ENCODE results near the gene CCDC121. TPM values are rescaled to one million over a fixed set of nuclear protein-coding genes. Genes with fewer than 3 reads are reported as not detected.

The CCDC121 gene
- total and polyA plus RNA-seq, 9 of the 15 experiments (the other 6 are each of a cell fraction or from before 2014, with no cell fraction given), result 2.2 to 4.7 (median 4.1) TPM

DNA sequence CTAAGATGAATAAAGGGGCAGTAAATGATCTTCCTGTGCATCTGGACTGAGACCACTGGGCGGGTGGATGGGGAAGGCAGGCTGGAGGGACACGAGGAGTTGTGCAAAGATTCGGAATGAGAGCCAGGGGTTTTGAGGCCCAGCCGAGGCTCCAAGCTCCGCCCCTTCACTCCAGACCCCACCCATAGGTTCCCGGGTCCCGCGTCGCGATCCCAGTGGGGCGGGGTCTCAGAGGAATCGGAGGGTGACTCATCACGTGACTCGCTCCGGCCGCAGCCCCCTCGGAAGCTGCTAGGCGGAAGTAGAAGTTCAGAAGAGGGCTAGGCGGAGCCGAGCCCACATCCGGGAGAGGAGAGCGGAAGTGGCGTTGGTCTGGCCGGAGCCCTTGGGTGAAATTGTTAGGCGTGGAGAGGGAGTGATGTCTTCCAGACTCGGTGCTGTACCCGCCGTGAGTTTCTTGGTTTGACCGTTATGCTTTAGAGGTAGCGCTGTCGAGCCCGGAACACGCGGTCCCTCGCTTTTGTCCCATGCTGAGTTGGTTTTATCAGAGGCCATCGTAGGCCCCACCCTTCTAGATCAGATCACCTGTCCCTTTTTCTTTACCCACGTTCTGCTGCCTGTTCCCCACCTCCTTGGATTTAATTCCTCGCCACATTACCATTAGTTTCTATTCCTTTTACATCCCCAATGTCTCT, 46.0 kb downstream of the CCDC121 start, which contains the start of gene ZNF512 (continued):
- TF ChIP-seq, protein P1, sequence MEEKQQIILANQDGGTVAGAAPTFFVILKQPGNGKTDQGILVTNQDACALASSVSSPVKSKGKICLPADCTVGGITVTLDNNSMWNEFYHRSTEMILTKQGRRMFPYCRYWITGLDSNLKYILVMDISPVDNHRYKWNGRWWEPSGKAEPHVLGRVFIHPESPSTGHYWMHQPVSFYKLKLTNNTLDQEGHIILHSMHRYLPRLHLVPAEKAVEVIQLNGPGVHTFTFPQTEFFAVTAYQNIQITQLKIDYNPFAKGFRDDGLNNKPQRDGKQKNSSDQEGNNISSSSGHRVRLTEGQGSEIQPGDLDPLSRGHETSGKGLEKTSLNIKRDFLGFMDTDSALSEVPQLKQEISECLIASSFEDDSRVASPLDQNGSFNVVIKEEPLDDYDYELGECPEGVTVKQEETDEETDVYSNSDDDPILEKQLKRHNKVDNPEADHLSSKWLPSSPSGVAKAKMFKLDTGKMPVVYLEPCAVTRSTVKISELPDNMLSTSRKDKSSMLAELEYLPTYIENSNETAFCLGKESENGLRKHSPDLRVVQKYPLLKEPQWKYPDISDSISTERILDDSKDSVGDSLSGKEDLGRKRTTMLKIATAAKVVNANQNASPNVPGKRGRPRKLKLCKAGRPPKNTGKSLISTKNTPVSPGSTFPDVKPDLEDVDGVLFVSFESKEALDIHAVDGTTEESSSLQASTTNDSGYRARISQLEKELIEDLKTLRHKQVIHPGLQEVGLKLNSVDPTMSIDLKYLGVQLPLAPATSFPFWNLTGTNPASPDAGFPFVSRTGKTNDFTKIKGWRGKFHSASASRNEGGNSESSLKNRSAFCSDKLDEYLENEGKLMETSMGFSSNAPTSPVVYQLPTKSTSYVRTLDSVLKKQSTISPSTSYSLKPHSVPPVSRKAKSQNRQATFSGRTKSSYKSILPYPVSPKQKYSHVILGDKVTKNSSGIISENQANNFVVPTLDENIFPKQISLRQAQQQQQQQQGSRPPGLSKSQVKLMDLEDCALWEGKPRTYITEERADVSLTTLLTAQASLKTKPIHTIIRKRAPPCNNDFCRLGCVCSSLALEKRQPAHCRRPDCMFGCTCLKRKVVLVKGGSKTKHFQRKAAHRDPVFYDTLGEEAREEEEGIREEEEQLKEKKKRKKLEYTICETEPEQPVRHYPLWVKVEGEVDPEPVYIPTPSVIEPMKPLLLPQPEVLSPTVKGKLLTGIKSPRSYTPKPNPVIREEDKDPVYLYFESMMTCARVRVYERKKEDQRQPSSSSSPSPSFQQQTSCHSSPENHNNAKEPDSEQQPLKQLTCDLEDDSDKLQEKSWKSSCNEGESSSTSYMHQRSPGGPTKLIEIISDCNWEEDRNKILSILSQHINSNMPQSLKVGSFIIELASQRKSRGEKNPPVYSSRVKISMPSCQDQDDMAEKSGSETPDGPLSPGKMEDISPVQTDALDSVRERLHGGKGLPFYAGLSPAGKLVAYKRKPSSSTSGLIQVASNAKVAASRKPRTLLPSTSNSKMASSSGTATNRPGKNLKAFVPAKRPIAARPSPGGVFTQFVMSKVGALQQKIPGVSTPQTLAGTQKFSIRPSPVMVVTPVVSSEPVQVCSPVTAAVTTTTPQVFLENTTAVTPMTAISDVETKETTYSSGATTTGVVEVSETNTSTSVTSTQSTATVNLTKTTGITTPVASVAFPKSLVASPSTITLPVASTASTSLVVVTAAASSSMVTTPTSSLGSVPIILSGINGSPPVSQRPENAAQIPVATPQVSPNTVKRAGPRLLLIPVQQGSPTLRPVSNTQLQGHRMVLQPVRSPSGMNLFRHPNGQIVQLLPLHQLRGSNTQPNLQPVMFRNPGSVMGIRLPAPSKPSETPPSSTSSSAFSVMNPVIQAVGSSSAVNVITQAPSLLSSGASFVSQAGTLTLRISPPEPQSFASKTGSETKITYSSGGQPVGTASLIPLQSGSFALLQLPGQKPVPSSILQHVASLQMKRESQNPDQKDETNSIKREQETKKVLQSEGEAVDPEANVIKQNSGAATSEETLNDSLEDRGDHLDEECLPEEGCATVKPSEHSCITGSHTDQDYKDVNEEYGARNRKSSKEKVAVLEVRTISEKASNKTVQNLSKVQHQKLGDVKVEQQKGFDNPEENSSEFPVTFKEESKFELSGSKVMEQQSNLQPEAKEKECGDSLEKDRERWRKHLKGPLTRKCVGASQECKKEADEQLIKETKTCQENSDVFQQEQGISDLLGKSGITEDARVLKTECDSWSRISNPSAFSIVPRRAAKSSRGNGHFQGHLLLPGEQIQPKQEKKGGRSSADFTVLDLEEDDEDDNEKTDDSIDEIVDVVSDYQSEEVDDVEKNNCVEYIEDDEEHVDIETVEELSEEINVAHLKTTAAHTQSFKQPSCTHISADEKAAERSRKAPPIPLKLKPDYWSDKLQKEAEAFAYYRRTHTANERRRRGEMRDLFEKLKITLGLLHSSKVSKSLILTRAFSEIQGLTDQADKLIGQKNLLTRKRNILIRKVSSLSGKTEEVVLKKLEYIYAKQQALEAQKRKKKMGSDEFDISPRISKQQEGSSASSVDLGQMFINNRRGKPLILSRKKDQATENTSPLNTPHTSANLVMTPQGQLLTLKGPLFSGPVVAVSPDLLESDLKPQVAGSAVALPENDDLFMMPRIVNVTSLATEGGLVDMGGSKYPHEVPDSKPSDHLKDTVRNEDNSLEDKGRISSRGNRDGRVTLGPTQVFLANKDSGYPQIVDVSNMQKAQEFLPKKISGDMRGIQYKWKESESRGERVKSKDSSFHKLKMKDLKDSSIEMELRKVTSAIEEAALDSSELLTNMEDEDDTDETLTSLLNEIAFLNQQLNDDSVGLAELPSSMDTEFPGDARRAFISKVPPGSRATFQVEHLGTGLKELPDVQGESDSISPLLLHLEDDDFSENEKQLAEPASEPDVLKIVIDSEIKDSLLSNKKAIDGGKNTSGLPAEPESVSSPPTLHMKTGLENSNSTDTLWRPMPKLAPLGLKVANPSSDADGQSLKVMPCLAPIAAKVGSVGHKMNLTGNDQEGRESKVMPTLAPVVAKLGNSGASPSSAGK (IDR thresholded peaks at IDR 0.05), result peak; percentile 82
- TF ChIP-seq ATF1 (CRISPR knock-in tag; IDR thresholded peaks at IDR 0.05) (no peak), ATF1 (tag; IDR thresholded peaks at IDR 0.05) (peak; percentile 67), SP1 (CRISPR knock-in tag; IDR thresholded peaks at IDR 0.05) (peak; percentile 84), CREM (IDR thresholded peaks at IDR 0.05; ENCODE audit: low read depth) (peak; percentile 81), LCOR (CRISPR knock-in tag; IDR thresholded peaks at IDR 0.05) (0 out of 2 replicates have a peak, but pooled peaks have one; percentile 33), KLF13 (tag; IDR thresholded peaks at IDR 0.05; ENCODE audit: borderline replicate concordance, low read depth) (no peak), POLR2G (IDR thresholded peaks at IDR 0.05; ENCODE audit: low read depth, low read length) (peak; percentile 88), TAF7 (tag; IDR thresholded peaks at IDR 0.05) (peak; percentile 45; the same call in 1 of the 2 replicates), ZSCAN32 (CRISPR knock-in tag; IDR thresholded peaks at IDR 0.05) (no peak), EP300 (IDR thresholded peaks at IDR 0.05; ENCODE audit: low read length) (0 out of 2 replicates have a peak, but pooled peaks have one; percentile 10), ZNF584 (CRISPR knock-in tag; IDR thresholded peaks at IDR 0.05; ENCODE audit: low read depth) (peak; percentile 56; the same call in 1 of the 2 replicates)
- TF ChIP-seq, protein P2, sequence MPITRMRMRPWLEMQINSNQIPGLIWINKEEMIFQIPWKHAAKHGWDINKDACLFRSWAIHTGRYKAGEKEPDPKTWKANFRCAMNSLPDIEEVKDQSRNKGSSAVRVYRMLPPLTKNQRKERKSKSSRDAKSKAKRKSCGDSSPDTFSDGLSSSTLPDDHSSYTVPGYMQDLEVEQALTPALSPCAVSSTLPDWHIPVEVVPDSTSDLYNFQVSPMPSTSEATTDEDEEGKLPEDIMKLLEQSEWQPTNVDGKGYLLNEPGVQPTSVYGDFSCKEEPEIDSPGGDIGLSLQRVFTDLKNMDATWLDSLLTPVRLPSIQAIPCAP (CRISPR knock-in tag; IDR thresholded peaks at IDR 0.05; ENCODE audit: borderline replicate concordance), result no peak

All from K562 (cell line).